ENCODE measurements around the gene ATP13A1. TPM values are rescaled to one million over a fixed set of nuclear protein-coding genes. Genes with fewer than 3 reads are reported as not detected.
A peak's percentile ranks its signal among the peaks of the same experiment; 100 is the strongest.
"Not testable (repeated sequence)": the region's sequence is repeated elsewhere in the genome, so short reads cannot be mapped to it uniquely, and the experiment has no call there.

The ATP13A1 gene
- total RNA-seq, 2 donors from 2014 or later, result 38.7 to 570 TPM

GRCh38 chr19:19602136-19602712 is 61.3 kb downstream of the ATP13A1 start:
- H3K36me3 ChIP-seq (replicated peaks in 1 of 2; ENCODE audit: insufficient read depth in 1 of 2, low read depth in 2 of 2), result no peaks in the 10 kb centered on the region
- TF ChIP-seq CTCF (IDR thresholded peaks at IDR 0.05), result no peak
- no peak for TF ChIP-seq POLR2A (IDR thresholded peaks at IDR 0.05)
- no peak overlapping the region for H3K4me3 ChIP-seq
- H3K27ac ChIP-seq, result no peak overlapping the region
- WGBS, 2 donors, result 71 to 76% methylated on average over 9 of the region's 9 CpGs
- intact Hi-C loops (cut with DNase I), result no loop called here
- no peaks in the 10 kb centered on the region for H3K9me3 ChIP-seq
- H3K27me3 ChIP-seq, result no peaks in the 10 kb centered on the region
- DNase-seq (no peak), ATAC-seq (no peak)
- H3K4me1 ChIP-seq, result no peaks in the 10 kb centered on the region

- intact Hi-C loops (cut with DNase I), result no loop called here
Measured at GRCh38 chr19:19600793-19601330, 62.6 kb downstream of the ATP13A1 start.

GRCh38 chr19:19598728-19599451 is 64.6 kb downstream of the ATP13A1 start:
- intact Hi-C loops (cut with DNase I); H3K4me3 ChIP-seq; H3K27me3 ChIP-seq; H3K36me3 ChIP-seq (replicated peaks in 1 of 2; ENCODE audit: insufficient read depth in 1 of 2, low read depth in 2 of 2); H3K27ac ChIP-seq; DNase-seq; H3K9me3 ChIP-seq; ATAC-seq; H3K4me1 ChIP-seq: not testable (repeated sequence)
- 88 to 92% methylated on average over 18 to 20 of the region's 20 CpGs for WGBS, 2 donors

More at GRCh38 chr19:19600793-19601330, 62.6 kb downstream of the ATP13A1 start:
- no peak overlapping the region for H3K4me3 ChIP-seq
- no peaks in the 10 kb centered on the region for H3K9me3 ChIP-seq
- H3K4me1 ChIP-seq, result no peaks in the 10 kb centered on the region
- no peak for DNase-seq
- H3K27me3 ChIP-seq, result no peaks in the 10 kb centered on the region
- H3K27ac ChIP-seq, result no peak overlapping the region
- 75 to 82% methylated on average over 1 of the region's 1 CpG for WGBS, 2 donors
- no peak for TF ChIP-seq POLR2A (IDR thresholded peaks at IDR 0.05)
- TF ChIP-seq CTCF (IDR thresholded peaks at IDR 0.05), result no peak
- no peak for ATAC-seq
- H3K36me3 ChIP-seq (replicated peaks in 1 of 2; ENCODE audit: insufficient read depth in 1 of 2, low read depth in 2 of 2), result no peaks in the 10 kb centered on the region

GRCh38 chr19:19597809-19598306 is 65.6 kb downstream of the ATP13A1 start:
- H3K9me3 ChIP-seq, result no peaks in the 10 kb centered on the region
- 70 to 80% methylated on average over 8 of the region's 8 CpGs for WGBS, 2 donors
- no peak for DNase-seq
- no peak overlapping the region for H3K4me3 ChIP-seq
- no peaks in the 10 kb centered on the region for H3K27me3 ChIP-seq
- intact Hi-C loops (cut with DNase I), result no loop called here
- peak overlapping the region in 1 of 4 donors; percentile 17 for H3K27ac ChIP-seq
- no peak for ATAC-seq
- no peak for TF ChIP-seq POLR2A (IDR thresholded peaks at IDR 0.05)
- no peak for TF ChIP-seq CTCF (IDR thresholded peaks at IDR 0.05)
- no peaks in the 10 kb centered on the region for H3K36me3 ChIP-seq (replicated peaks in 1 of 2; ENCODE audit: insufficient read depth in 1 of 2, low read depth in 2 of 2)
- peaks cover 4% of the 10 kb centered on the region for H3K4me1 ChIP-seq

Small RNAs within 50 kb of the gene (small RNA-seq; reads per million reads assigned to genes)
- gene AC011458.2, result not detected

Other genes with a start within 250 kb of the ATP13A1 start
- gene TSSK6, start 148.1 kb downstream of the ATP13A1 start, total RNA-seq, result 1 to 10 TPM; 2.1 to 2.6 TPM
- 10 to 100 TPM; 32.0 to 38.4 TPM for gene NDUFA13, start 147.5 kb downstream of the ATP13A1 start, total RNA-seq
- 10 to 100 TPM in 1 of 2 donors, 1 to 10 TPM in 1; 2.6 to 11.2 TPM for gene YJEFN3, start 134.8 kb downstream of the ATP13A1 start, total RNA-seq
- gene CILP2, start 125.4 kb downstream of the ATP13A1 start, total RNA-seq, result under 1 TPM in 1 of 2 donors, not detected in 1; 0.66 TPM
- 1 to 10 TPM; 1.6 to 8.2 TPM for gene PBX4, start 45.0 kb downstream of the ATP13A1 start, total RNA-seq
- gene LPAR2, start 35.5 kb downstream of the ATP13A1 start, total RNA-seq, result 10 to 100 TPM; 14.3 to 20.8 TPM
- 10 to 100 TPM in 1 of 2 donors, 1 to 10 TPM in 1; 3.6 to 20.1 TPM for gene GMIP, start 20.0 kb downstream of the ATP13A1 start, total RNA-seq
- 1 to 10 TPM; 5.3 to 6.7 TPM for gene ZNF101, start 5.2 kb upstream of the ATP13A1 start, total RNA-seq
- gene ZNF14, start 69.4 kb upstream of the ATP13A1 start, total RNA-seq, result 1 to 10 TPM; 5.3 to 6.7 TPM
- gene ZNF506, start 158.1 kb upstream of the ATP13A1 start, total RNA-seq, result 10 to 100 TPM; 20.0 to 30.0 TPM
- gene ZNF253, start 202.2 kb upstream of the ATP13A1 start, total RNA-seq, result 1 to 10 TPM; 7.6 to 8.8 TPM
- gene ZNF93, start 237.3 kb upstream of the ATP13A1 start, total RNA-seq, result 1 to 10 TPM; 2.3 to 5.4 TPM

Data from body of pancreas (tissue), 4 donors.